GM06990 (cell line): Measurements from ENCODE around the gene GZMA.
"Not testable (repeated sequence)": the region's sequence is repeated elsewhere in the genome, so short reads cannot be mapped to it uniquely, and the experiment has no call there.

ENCODE experiments used
- DNase-seq: peaks from one replicate; pipeline ENCODE4 v3.0.0-alpha.2; 2011; ENCODE audit not compliant: insufficient read length; ENCODE audit errors: extremely low read depth
- H3K27me3 ChIP-seq: replicated peaks from 2 replicates; pipeline ENCODE4 v1.6.0; 2011; ENCODE audit warnings: low read length; ENCODE audit not compliant: control insufficient read depth, insufficient read depth
- H3K36me3 ChIP-seq: 2 replicates; pipeline ENCODE4 v1.5.1; 2011; ENCODE audit warnings: low read length; ENCODE audit not compliant: control insufficient read depth, insufficient read depth
- H3K4me3 ChIP-seq: replicated peaks from 2 replicates; pipeline ENCODE4 v1.5.1; 2011; ENCODE audit warnings: low read depth, mild to moderate bottlenecking, control low read depth, low read length
- TF ChIP-seq, protein P1 (sequence below): IDR thresholded peaks from 2 replicates; pipeline ENCODE4 v1.5.1; 2011; ENCODE audit warnings: low read length, control low read depth, mild to moderate bottlenecking, inconsistent platforms; ENCODE audit not compliant: insufficient read depth, poor library complexity, severe bottlenecking

The GZMA gene

DNA sequence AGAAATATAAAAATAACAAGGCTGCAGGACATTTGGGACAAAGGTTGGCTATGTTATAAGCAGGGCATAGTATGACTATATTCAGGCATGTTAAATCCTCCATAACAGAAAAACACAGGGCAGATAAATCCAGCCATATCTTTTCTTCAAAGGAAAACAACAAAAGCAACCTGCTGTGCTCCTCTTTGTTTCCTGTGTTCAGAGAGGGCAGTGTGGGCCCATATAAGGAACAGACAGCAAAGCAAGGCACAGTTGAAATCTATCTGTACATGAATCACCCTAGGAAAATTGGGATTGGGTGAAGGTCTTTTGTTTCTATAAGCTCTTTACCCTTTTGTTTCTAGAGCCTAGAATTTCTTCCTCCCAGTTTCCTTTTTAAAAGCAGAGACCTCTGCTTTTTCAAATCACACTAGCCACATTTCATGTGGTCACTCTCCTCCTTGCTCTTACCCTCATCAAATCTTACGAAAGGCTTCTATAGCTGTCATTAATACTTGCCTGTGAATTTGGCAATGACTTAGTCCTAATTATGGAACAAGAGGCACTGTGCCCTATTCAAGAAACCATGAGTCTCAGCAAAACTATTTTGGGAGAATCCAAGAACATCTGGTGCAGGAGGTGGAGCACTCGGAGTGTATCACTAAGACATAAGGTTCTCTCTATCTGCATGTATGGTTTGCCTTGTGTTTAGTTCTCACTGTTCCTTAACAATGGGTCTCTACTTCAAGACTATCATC lies 1.8 kb downstream of the GZMA start:
- H3K4me3 ChIP-seq = no peak overlapping the region
- no peaks in the 10 kb centered on the region; the same call in none of the 2 replicates for H3K27me3 ChIP-seq
- DNase-seq = no peak
- H3K36me3 ChIP-seq = no peaks in the 10 kb centered on the region
- TF ChIP-seq, protein P1, sequence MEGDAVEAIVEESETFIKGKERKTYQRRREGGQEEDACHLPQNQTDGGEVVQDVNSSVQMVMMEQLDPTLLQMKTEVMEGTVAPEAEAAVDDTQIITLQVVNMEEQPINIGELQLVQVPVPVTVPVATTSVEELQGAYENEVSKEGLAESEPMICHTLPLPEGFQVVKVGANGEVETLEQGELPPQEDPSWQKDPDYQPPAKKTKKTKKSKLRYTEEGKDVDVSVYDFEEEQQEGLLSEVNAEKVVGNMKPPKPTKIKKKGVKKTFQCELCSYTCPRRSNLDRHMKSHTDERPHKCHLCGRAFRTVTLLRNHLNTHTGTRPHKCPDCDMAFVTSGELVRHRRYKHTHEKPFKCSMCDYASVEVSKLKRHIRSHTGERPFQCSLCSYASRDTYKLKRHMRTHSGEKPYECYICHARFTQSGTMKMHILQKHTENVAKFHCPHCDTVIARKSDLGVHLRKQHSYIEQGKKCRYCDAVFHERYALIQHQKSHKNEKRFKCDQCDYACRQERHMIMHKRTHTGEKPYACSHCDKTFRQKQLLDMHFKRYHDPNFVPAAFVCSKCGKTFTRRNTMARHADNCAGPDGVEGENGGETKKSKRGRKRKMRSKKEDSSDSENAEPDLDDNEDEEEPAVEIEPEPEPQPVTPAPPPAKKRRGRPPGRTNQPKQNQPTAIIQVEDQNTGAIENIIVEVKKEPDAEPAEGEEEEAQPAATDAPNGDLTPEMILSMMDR = no peak

DNA sequence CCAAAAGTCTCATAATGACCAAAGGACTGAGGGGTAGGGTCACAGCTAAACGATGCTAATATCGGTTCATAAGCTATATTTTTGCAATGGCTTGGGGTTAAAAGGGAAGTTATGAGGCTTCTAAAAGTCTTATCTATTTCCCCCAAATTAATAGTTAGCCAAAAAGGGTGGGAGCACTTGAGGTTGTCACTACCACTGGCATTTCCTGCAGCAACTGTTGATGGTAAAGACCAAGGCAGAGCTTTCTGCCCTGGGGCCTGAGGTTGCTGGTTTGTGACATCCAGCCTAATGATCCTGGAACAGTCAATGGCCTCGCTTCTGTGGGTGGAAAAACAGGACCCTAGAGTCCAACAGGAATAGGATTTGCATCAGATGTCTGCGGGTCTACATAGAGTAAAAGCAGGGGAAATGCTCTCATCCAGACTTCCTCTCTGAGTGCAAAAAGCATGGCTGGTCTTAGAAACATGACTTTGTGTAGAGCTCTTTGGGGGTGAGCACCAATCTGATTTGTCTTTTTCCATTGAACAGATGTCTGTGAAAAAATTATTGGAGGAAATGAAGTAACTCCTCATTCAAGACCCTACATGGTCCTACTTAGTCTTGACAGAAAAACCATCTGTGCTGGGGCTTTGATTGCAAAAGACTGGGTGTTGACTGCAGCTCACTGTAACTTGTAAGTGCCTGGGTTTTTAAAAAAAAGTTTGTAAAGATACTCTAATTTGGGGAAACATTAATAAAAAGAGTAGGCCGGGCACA lies 2.7 kb downstream of the GZMA start:
- no peaks in the 10 kb centered on the region for H3K36me3 ChIP-seq
- H3K4me3 ChIP-seq = no peak overlapping the region
- TF ChIP-seq, protein P1 = no peak
- H3K27me3 ChIP-seq = no peaks in the 10 kb centered on the region; the same call in none of the 2 replicates
- no peak for DNase-seq

DNA sequence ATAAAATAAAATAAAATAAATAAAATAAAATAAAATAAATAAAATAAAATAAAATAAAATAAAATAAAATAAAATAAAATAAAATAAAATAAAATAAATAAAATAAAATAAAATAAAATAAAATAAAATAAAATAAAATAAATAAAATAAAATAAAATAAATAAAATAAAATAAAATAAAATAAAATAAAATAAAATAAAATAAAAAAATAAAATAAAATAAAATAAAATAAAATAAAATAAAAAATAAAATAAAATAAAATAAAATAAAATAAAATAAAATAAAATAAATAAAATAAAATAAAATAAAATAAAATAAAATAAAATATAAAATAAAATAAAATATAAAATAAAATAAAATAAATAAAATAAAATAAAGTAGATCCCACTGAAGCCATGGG lies 3.5 kb downstream of the GZMA start:
- not testable (repeated sequence) for DNase-seq, H3K36me3 ChIP-seq, H3K27me3 ChIP-seq, H3K4me3 ChIP-seq

DNA sequence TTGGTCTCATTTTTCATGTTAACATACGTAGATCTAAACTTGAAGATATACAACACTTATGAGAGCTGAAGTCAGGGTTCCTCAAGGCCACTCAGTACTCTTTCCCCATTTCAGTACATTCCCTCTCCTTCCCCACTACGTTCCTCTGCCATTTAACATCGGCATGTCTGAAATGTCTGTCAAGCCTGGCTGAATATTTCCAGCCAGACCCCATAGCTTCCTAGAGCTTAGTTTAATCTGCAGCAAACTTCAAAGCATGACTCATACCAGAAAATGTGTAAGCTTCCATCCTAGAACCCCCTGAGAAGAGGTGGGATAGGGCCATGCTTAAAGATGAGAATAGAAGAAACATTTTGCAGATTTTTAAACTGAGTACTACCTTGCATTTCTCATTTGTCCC lies 6.2 kb downstream of the GZMA start:
- Histone ChIP-seq H3K4me3 (no peak overlapping the region), H3K36me3 (no peaks in the 10 kb centered on the region), H3K27me3 (no peaks in the 10 kb centered on the region; the same call in none of the 2 replicates)
- TF ChIP-seq, protein P1 = no peak
- DNase-seq = no peak

DNA sequence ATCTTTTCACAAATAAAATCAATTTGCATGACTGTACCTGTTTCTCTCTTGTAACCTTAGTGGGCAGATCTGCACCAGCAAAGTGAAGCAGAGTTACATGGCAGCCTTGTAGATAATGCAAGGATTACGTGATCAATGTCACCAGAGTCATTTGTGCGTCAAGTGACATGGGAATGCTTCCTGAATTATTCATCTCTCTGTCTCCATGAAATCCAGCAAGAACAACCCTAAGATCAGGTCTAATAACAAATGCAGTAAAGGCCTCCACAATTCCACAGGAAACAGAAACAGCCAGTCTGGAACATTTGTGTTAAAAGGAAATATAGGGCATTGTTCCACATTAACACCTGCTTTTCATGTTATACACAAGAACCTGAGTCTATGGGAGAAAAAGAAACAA lies 7.8 kb downstream of the GZMA start:
- no peak for DNase-seq

DNA sequence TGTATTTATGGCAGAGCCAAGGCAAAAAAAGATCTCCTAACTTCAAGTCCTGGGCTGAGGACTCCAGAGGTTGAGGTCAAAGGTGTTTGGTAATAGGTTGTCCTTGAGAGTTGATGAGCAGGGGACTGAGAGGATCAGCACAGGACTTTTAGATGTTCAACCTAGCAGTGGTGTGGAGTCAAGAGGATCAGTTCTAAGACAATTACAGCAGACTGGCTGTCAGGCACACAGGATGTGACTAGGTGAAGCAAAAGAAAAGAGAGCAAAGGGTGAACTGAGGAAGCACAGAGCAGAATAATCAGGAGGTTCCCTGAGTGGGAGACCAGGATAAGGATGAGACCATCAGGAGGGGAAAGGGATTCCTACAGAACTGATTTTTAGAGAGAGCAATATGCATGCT lies 10.9 kb downstream of the GZMA start:
- no peaks in the 10 kb centered on the region for H3K27me3 ChIP-seq
- no peak for DNase-seq
- H3K36me3 ChIP-seq = no peaks in the 10 kb centered on the region
- TF ChIP-seq, protein P1 = no peak
- H3K4me3 ChIP-seq = no peak overlapping the region

More for the DNA sequence above, 7.8 kb downstream of the GZMA start:
- Histone ChIP-seq H3K4me3 (no peak overlapping the region), H3K27me3 (no peaks in the 10 kb centered on the region; the same call in 1 of the 2 replicates), H3K36me3 (no peaks in the 10 kb centered on the region)
- TF ChIP-seq, protein P1 = no peak
